GM21360 (cell line): ENCODE data around the gene EEPD1.
"Not testable (repeated sequence)": the region's sequence is repeated elsewhere in the genome, so short reads cannot be mapped to it uniquely, and the experiment has no call there.

Experiments
- ATAC-seq: cut with Tn5 transposase; IDR thresholded peaks from one replicate; pipeline ENCODE4 v1.9.1; 2021; ENCODE audit warnings: mild to moderate bottlenecking, moderate library complexity; ENCODE audit not compliant: unreplicated experiment

EEPD1 gene

GRCh38 chr7:36312915-36313334 lies 159.9 kb downstream of the EEPD1 start:
- ATAC-seq: no peak

- ATAC-seq: no peak
Measured at GRCh38 chr7:36313607-36314006, 160.6 kb downstream of the EEPD1 start.

DNA sequence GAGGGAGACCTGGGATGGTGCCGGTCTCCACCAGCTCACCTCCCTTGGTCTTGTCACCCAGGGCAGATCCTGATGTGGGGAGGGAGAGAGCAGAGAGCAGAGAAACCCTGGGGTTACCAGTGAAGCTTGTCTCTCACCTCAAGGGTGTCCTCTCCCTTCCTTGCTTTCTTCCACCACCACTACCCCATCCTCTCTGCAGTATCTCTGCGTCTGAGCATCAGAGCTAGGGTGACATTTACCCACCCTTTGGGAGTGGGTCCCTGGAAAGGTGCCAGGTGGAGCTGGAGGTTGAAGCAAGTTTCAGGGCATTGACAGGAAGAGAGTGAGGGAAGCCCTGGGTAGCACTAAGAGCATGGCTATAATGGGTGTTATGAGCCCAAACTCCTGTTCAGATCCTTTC lies 161.4 kb downstream of the EEPD1 start:
- ATAC-seq: no peak

- no peak for ATAC-seq
Measured at GRCh38 chr7:36315309-36315944, 162.4 kb downstream of the EEPD1 start.

- ATAC-seq: no peak
Measured at GRCh38 chr7:36316319-36316718, 163.3 kb downstream of the EEPD1 start.

DNA sequence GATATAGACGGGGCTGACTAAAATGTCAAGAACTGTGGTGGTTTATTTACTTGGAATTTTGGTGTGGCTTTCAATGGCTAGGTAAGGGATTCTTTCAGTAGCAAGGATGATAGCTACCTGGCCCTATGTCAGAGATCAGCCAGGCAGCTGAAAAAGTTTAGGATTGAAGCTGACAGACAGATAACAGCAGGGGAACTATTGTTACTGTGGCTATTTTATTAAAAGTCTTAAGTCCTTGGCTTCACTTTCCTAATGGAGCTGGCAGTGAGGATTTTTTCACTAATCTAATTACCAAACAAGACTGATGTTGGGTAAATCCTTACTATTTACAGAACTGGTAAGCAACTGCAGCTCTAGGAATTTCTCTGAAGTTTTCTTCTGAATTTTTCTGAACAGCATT lies 164.2 kb downstream of the EEPD1 start:
- ATAC-seq: no peak

- ATAC-seq: no peak
Measured at GRCh38 chr7:36318116-36318515, 165.1 kb downstream of the EEPD1 start.

DNA sequence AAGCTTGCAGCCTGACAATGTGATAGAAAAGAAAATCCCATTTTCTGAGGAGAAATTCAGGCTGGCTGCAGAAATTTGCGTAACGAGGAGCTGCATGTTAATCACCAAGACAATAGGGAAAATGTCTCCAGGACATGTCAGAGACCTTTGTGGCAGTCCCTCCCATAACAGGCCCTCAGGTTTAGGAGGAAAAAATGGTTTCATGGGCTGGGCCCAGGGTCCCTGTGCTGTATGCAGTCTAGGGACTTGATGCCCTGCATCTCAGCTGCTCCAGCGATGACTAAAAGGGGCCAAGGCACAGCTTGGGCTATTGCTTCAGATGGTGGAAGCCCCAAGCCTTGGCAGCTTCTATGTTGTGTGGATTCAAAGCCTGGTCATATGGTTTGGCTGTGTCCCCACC lies 168.2 kb downstream of the EEPD1 start:
- not testable (repeated sequence) for ATAC-seq

GRCh38 chr7:36336390-36336789 lies 183.3 kb downstream of the EEPD1 start:
- no peak for ATAC-seq

GRCh38 chr7:36338256-36338655 lies 185.2 kb downstream of the EEPD1 start:
- ATAC-seq: no peak

DNA sequence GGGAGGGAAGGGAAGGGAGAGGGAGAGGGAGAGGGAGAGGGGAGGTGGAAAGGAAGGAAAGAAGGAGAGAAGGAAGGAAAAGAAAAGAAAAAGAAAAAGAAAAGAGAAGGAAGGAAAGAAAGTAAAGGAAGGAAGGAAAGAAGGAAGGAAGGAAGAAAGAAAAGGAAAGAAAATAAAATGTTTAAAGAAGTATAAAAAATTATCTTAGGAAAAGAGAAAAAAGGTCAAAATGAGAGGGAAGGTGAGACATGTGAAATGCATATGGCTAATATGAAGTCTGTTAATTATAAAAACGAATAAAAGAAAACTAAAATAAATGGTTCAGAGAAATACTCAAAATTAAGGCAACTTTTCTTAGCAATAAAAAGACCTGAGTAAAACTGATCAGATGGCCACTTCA lies 190.5 kb downstream of the EEPD1 start:
- no peak for ATAC-seq

- no peak for ATAC-seq
Measured at GRCh38 chr7:36344622-36345021, 191.6 kb downstream of the EEPD1 start.

DNA sequence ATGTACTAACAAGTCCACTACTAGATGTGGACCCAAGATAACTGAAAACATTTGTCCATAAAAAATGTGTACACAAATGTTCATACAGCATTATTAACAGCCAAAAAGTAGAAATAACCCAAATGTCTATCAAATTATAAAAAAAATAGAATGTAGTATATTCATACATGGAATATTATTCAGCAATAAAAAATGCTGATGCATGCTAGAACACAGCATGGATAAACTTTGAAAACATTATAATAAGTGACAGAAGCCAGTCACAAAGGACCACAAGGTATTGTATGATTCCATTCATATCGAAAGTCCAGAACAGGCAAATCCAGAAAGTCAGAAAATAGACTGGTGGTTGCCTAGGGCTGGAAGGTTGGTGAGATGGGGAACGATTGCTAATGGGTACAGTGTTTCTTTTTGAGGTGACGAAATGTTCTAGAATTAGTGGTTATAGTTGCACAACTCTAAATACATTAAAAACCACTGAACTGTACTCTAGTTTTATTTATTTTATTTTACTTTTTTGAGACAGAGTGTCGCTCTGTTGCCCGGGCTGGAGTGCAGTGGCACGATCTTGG lies 193.3 kb downstream of the EEPD1 start:
- ATAC-seq: no peak

- no peak for ATAC-seq
Measured at GRCh38 chr7:36348256-36348655, 195.2 kb downstream of the EEPD1 start.

- no peak for ATAC-seq
Measured at GRCh38 chr7:36348771-36349170, 195.7 kb downstream of the EEPD1 start.

DNA sequence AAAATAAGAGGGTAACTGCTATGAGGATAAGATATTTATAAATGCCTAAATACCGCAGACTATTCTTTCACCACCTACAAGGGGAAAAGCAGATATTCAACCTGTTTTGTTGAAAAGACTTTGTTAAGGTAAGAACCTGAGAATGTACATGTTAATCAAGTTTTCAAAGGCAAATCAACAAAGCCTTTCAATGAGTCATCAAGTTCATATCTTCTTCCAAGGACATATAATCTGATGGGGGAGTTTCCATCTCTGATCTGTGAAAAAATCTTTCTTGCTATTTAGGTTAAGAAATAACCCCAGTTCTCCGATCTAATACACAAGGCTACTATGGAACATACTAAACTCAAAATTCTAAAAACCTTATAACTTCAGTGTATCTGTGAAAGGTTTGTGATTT lies 196.6 kb downstream of the EEPD1 start:
- ATAC-seq: no peak
